ENCODE results near the gene EXPH5.
A peak's percentile ranks its signal among the peaks of the same experiment; 100 is the strongest.

Gene EXPH5

DNA sequence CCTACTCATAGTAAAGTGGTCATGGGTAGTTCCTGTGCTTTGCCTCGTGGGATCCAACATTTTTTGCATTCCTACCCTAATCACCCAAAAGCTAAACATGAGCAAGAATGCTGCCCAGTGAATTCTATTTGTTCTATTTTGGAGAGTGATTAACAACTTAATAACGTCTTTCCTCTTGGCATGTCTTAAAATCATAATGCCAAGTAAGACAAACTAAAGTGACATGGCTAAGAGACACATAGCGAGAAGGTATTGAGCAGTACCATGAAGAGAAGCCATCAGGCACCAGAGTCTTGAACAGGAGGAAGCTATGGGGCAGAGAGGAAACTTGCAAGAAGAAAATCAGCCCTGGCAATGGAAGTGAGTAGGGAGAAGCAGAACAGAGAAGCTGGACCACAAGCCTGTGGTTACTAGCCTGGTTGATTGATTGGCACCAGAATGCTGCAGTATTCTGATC is 32.0 kb downstream of the EXPH5 start:
- Histone ChIP-seq H3K27ac (peak overlapping the region in 1 of 2 donors; percentile 1), H3K4me3 (no peak overlapping the region)
- TF ChIP-seq CTCF (IDR thresholded peaks at IDR 0.05): no peak
- no peak for DNase-seq (ENCODE audit: low spot score)

- H3K27ac ChIP-seq: no peak overlapping the region
- no peak overlapping the region for H3K4me3 ChIP-seq
- no peak for DNase-seq (ENCODE audit: low spot score)
- TF ChIP-seq CTCF (IDR thresholded peaks at IDR 0.05): no peak
Observed at GRCh38 chr11:108559904-108560303, 33.7 kb downstream of the EXPH5 start.

DNA sequence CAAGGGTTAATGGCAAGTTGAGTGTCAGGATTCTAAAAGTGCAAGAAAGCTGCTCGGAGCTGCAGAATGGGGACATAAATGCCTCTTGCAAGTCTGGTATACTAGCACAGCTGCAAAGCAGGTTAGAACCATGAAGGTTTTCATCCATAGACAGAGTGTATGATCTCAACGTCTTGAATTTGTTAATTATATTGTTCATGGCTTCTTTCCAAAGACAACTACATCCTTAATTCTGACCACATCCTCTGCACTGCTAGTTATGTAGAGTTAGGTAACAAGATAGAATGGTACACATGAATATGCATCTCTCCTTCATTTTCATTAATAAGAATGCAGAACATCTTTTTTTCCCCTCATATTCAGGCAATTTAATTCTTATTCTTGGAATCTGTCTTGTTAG is 34.2 kb downstream of the EXPH5 start:
- H3K4me3 ChIP-seq: no peak overlapping the region
- TF ChIP-seq CTCF (IDR thresholded peaks at IDR 0.05): no peak
- H3K27ac ChIP-seq: no peak overlapping the region
- DNase-seq (ENCODE audit: low spot score): no peak

GRCh38 chr11:108558222-108558621 is 35.3 kb downstream of the EXPH5 start:
- Histone ChIP-seq H3K27ac (no peak overlapping the region), H3K4me3 (no peak overlapping the region)
- DNase-seq (ENCODE audit: low spot score): no peak
- TF ChIP-seq CTCF (IDR thresholded peaks at IDR 0.05): no peak

GRCh38 chr11:108556019-108556418 is 37.5 kb downstream of the EXPH5 start:
- H3K4me3 ChIP-seq: no peak overlapping the region
- no peak overlapping the region for H3K27ac ChIP-seq
- DNase-seq (ENCODE audit: low spot score): no peak
- TF ChIP-seq CTCF (IDR thresholded peaks at IDR 0.05): no peak

- no peak overlapping the region for H3K4me3 ChIP-seq
- no peak for DNase-seq (ENCODE audit: low spot score)
- H3K27ac ChIP-seq: no peak overlapping the region
- TF ChIP-seq CTCF (IDR thresholded peaks at IDR 0.05): no peak
Observed at GRCh38 chr11:108551651-108552462, 41.7 kb downstream of the EXPH5 start.

- Histone ChIP-seq H3K4me3 (no peak overlapping the region), H3K27ac (no peak overlapping the region)
- DNase-seq (ENCODE audit: low spot score): no peak
- TF ChIP-seq CTCF (IDR thresholded peaks at IDR 0.05): no peak
Observed at GRCh38 chr11:108549319-108549885, 44.2 kb downstream of the EXPH5 start.

Data from coronary artery (tissue), 2 donors.